GM12865 (cell line): Measurements from ENCODE around the gene RPSA.
"Not testable (repeated sequence)": the region's sequence is repeated elsewhere in the genome, so short reads cannot be mapped to it uniquely, and the experiment has no call there.

Experiments used
- DNase-seq: peaks from one replicate; pipeline ENCODE4 v3.0.0; 2010; ENCODE audit warnings: low read depth
- H3K4me3 ChIP-seq: 2 replicates; pipeline ENCODE4 v1.5.1; 2011; ENCODE audit warnings: mild to moderate bottlenecking, low read depth, low read length, control low read depth
- TF ChIP-seq, protein P1 (sequence below): IDR thresholded peaks from 2 replicates; pipeline ENCODE4 v1.5.1; 2011; ENCODE audit warnings: low read length, control low read depth, low read depth, inconsistent platforms; ENCODE audit not compliant: insufficient read depth; ENCODE audit errors: missing control alignments

The RPSA gene

DNA sequence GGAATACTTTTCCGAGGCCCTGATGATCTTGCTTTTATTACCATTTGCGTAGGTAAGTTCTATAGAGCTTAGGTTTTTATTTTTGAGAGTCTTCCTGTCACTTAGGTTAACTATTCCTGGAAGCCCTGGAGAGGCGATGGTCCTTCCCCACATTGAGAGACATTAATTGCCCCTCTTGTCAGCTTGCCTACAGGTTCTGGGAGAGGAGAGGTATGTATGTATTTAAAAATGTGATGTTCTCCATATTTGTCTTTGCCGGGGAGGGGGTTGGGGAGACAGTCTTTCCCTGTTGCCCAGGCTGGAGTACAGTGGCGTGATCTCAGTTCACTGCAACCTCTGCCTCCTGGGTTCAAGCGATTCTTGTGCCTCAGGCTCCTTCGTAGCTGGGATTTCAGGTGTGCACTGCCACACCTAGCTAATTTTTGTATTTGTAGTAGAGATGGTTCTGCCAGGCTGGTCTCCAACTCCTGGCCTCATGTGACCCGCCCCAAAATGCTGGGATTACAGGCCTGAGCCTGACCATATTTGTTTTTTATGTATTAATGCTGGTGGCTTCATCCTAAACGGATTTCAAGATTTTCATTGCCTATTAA is 6.2 kb downstream of the RPSA start:
- H3K4me3 ChIP-seq: no peak overlapping the region
- TF ChIP-seq, protein P1, sequence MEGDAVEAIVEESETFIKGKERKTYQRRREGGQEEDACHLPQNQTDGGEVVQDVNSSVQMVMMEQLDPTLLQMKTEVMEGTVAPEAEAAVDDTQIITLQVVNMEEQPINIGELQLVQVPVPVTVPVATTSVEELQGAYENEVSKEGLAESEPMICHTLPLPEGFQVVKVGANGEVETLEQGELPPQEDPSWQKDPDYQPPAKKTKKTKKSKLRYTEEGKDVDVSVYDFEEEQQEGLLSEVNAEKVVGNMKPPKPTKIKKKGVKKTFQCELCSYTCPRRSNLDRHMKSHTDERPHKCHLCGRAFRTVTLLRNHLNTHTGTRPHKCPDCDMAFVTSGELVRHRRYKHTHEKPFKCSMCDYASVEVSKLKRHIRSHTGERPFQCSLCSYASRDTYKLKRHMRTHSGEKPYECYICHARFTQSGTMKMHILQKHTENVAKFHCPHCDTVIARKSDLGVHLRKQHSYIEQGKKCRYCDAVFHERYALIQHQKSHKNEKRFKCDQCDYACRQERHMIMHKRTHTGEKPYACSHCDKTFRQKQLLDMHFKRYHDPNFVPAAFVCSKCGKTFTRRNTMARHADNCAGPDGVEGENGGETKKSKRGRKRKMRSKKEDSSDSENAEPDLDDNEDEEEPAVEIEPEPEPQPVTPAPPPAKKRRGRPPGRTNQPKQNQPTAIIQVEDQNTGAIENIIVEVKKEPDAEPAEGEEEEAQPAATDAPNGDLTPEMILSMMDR: no peak
- DNase-seq: no peak

DNA sequence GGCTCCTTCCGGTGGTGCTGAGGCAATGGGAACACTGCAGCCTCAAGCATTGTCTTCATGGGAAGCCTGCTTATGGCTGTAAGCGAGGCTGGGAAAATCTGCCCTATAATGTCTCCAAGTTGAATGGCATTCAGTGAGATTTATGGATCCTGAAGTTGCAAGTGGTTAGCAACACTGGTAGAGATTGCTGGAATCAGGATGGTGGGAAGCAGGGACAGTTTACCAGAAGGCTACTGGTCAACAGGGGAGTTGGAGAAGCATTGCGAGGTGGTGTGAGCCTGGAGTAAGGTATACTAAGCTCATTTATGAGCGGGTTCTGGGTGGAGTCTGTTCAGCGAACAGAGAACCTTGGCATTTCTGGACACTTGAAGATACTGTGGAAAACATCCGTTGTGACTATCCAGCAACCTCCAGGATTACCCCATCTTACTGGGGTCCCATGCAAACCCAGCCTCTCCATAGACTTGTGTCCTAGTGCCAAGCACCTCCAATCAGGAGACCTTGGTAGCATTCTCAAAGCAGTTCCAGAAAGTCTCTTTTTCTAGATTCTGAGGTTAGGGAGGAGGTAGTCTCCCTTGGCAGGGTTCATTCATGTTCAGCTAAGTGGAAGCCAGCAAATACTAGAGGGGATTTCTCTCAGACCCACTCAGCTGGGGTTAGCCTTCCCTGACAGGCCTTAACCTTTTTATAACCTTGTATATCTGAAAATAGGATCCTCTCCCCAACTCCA is 7.3 kb downstream of the RPSA start:
- TF ChIP-seq, protein P1: no peak

DNA sequence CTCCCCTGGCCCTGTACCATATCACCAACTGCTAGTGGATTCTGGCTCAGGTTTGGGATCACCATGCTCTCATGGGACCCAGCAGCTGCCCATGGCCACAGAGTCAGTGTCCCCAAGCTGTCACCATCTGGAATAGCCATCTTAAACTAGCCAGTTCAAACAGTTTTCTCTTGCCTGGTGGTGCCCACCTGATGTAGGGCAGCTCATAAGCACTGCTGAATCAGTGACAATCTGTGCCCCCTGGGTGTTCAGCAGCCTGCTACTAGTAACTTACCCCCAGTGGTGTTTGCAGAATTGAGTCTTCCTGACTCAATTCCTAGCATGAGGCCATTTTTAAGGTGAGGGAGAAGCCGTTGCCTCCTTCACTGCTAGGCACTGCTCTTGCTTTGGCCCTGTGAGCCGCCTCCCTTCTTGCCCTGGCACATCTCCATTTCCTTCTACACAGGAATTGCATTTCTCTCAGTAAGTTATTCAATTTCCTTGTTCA is 7.9 kb downstream of the RPSA start:
- TF ChIP-seq, protein P1: no peak
- DNase-seq: peak; percentile 49
- no peak overlapping the region for H3K4me3 ChIP-seq

More for the DNA sequence above, 7.3 kb downstream of the RPSA start:
- no peak overlapping the region for H3K4me3 ChIP-seq
- DNase-seq: peak; percentile 32

DNA sequence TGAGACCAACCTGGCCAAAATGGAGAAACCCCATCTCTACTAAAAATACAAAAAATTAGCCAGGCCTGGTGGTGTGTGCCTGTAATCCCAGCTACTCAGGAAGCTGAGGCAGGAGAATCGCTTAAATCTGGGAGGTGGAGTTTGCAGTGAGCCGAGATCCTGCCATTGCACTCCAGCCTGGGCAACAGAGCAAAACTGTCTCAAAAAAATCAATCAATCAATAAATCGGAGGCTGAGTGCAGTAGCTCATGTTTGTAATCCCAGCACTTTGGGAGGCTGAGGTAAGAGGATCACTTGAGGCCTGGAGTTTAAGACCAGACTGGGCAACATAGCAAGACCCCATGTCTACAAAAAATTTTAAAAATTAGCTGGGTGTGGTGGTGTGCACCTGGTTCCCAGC is 8.8 kb downstream of the RPSA start:
- not testable (repeated sequence) for DNase-seq, H3K4me3 ChIP-seq

- peak; percentile 38 for DNase-seq
- TF ChIP-seq, protein P1: no peak
These were observed 9.5 kb downstream of the RPSA start for GRCh38 chr3:39415983-39416382.

GRCh38 chr3:39416998-39417397 is 10.5 kb downstream of the RPSA start:
- DNase-seq, H3K4me3 ChIP-seq: not testable (repeated sequence)

More at GRCh38 chr3:39415983-39416382, 9.5 kb downstream of the RPSA start:
- no peak overlapping the region for H3K4me3 ChIP-seq

DNA sequence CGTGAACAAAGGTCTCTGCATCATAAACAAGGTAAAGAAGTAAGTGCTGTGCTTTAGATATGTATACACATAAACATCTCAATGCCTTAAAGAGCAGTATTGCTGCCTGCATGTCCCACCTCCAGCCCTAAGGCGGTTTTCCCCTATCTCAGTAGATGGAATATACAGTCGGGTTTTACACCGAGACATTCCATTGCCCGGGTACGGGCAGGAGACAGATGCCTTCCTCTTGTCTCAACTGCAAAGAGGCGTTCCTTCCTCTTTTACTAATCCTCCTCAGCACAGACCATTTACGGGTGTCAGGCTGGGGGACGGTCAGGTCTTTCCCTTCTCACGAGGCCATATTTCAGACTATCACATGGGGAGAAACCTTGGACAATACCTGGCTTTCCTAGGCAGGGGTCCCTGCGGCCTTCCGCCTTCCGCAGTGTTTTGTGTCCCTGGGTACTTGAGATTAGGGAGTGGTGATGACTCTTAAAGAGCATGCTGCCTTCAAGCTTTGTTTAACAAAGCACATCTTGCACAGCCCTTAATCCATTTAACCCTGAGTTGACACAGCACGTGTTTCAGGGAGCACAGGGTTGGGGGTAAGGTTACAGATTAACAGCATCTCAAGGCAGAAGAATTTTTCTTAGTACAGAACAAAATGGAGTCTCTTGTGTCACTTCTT is 12.2 kb downstream of the RPSA start:
- not testable (repeated sequence) for DNase-seq, H3K4me3 ChIP-seq

GRCh38 chr3:39419742-39420315 is 13.3 kb downstream of the RPSA start:
- DNase-seq: no peak
- TF ChIP-seq, protein P1: no peak
- no peak overlapping the region for H3K4me3 ChIP-seq
